ENCODE results near the gene LRRN2.

Gene LRRN2

GRCh38 chr1:204726478-204726877 is 40.9 kb upstream of the LRRN2 start:
- no peaks in the 10 kb centered on the region for H3K9me3 ChIP-seq
- H3K27me3 ChIP-seq = peaks cover 45% of the 10 kb centered on the region
- no peak overlapping the region for H3K4me3 ChIP-seq (ENCODE audit: low read depth in 1 of 2, low read length in 1 of 2)
- no peaks in the 10 kb centered on the region for H3K36me3 ChIP-seq
- no peaks in the 10 kb centered on the region for H3K4me1 ChIP-seq (ENCODE audit: control insufficient read depth in 1 of 2, insufficient read depth in 1 of 2, low read depth in 1 of 2, low read length in 1 of 2)
- no peak overlapping the region for H3K27ac ChIP-seq
- TF ChIP-seq CTCF (IDR thresholded peaks at IDR 0.05) = no peak

GRCh38 chr1:204725821-204726448 is 40.4 kb upstream of the LRRN2 start:
- Histone ChIP-seq H3K9me3 (no peaks in the 10 kb centered on the region), H3K36me3 (no peaks in the 10 kb centered on the region), H3K27me3 (peaks cover 39% of the 10 kb centered on the region), H3K27ac (no peak overlapping the region), H3K4me3 (ENCODE audit: low read depth in 1 of 2, low read length in 1 of 2) (no peak overlapping the region), H3K4me1 (ENCODE audit: control insufficient read depth in 1 of 2, insufficient read depth in 1 of 2, low read depth in 1 of 2, low read length in 1 of 2) (no peaks in the 10 kb centered on the region)
- TF ChIP-seq CTCF (IDR thresholded peaks at IDR 0.05) = no peak

- Histone ChIP-seq H3K4me1 (ENCODE audit: control insufficient read depth in 1 of 2, insufficient read depth in 1 of 2, low read depth in 1 of 2, low read length in 1 of 2) (no peaks in the 10 kb centered on the region), H3K27me3 (peaks cover 31% of the 10 kb centered on the region), H3K27ac (no peak overlapping the region), H3K9me3 (no peaks in the 10 kb centered on the region), H3K4me3 (ENCODE audit: low read depth in 1 of 2, low read length in 1 of 2) (no peak overlapping the region), H3K36me3 (no peaks in the 10 kb centered on the region)
- TF ChIP-seq CTCF (IDR thresholded peaks at IDR 0.05) = no peak
Measured at GRCh38 chr1:204723131-204723787, 37.7 kb upstream of the LRRN2 start.

- Histone ChIP-seq H3K9me3 (no peaks in the 10 kb centered on the region), H3K36me3 (no peaks in the 10 kb centered on the region), H3K4me1 (ENCODE audit: control insufficient read depth in 1 of 2, insufficient read depth in 1 of 2, low read depth in 1 of 2, low read length in 1 of 2) (no peaks in the 10 kb centered on the region), H3K27ac (no peak overlapping the region), H3K27me3 (peaks cover 28% of the 10 kb centered on the region), H3K4me3 (ENCODE audit: low read depth in 1 of 2, low read length in 1 of 2) (no peak overlapping the region)
- no peak for TF ChIP-seq CTCF (IDR thresholded peaks at IDR 0.05)
Measured at GRCh38 chr1:204721373-204722055, 36.0 kb upstream of the LRRN2 start.

GRCh38 chr1:204716660-204717059 is 31.1 kb upstream of the LRRN2 start:
- no peak for TF ChIP-seq CTCF (IDR thresholded peaks at IDR 0.05)
- Histone ChIP-seq H3K27ac (no peak overlapping the region), H3K4me1 (ENCODE audit: control insufficient read depth in 1 of 2, insufficient read depth in 1 of 2, low read depth in 1 of 2, low read length in 1 of 2) (no peaks in the 10 kb centered on the region), H3K4me3 (ENCODE audit: low read depth in 1 of 2, low read length in 1 of 2) (no peak overlapping the region), H3K27me3 (peaks cover 23% of the 10 kb centered on the region), H3K36me3 (no peaks in the 10 kb centered on the region), H3K9me3 (no peaks in the 10 kb centered on the region)
